ENCODE measurements around the gene PSMB7.

DNA sequence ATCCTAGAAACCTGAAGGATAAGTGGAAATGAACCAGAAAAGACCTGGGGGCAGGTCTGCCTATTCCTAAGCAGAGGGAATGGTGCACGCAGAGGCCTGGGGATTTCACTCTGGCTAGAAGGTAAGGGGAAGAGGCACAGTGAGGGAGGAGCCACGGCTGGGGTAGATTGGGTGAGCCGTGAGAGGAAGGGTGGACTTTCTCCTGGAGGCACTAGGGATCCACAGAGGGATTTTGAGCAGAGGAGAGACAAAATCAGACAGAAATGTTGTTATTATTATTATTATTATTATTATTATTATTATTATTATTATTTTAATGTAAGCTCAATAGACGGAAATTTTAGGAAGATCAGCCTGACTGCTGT, 32.0 kb upstream of the PSMB7 start:
- TF ChIP-seq, protein P1, sequence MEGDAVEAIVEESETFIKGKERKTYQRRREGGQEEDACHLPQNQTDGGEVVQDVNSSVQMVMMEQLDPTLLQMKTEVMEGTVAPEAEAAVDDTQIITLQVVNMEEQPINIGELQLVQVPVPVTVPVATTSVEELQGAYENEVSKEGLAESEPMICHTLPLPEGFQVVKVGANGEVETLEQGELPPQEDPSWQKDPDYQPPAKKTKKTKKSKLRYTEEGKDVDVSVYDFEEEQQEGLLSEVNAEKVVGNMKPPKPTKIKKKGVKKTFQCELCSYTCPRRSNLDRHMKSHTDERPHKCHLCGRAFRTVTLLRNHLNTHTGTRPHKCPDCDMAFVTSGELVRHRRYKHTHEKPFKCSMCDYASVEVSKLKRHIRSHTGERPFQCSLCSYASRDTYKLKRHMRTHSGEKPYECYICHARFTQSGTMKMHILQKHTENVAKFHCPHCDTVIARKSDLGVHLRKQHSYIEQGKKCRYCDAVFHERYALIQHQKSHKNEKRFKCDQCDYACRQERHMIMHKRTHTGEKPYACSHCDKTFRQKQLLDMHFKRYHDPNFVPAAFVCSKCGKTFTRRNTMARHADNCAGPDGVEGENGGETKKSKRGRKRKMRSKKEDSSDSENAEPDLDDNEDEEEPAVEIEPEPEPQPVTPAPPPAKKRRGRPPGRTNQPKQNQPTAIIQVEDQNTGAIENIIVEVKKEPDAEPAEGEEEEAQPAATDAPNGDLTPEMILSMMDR (IDR thresholded peaks at IDR 0.05; ENCODE audit: low read length) = no peak
- no peak for TF ChIP-seq EZH2 (optimal IDR thresholded peaks at IDR 0.05; ENCODE audit: low read depth, low read length)

Data from MM.1S (cell line).